Measurements from ENCODE around the gene GTF2E1. TPM values are rescaled to one million over a fixed set of nuclear protein-coding genes. Genes with fewer than 3 reads are reported as not detected.
A peak's percentile ranks its signal among the peaks of the same experiment; 100 is the strongest.

Gene GTF2E1
- polyA plus RNA-seq, 3 donors = 6.1 to 7.9 (median 6.9) TPM

DNA sequence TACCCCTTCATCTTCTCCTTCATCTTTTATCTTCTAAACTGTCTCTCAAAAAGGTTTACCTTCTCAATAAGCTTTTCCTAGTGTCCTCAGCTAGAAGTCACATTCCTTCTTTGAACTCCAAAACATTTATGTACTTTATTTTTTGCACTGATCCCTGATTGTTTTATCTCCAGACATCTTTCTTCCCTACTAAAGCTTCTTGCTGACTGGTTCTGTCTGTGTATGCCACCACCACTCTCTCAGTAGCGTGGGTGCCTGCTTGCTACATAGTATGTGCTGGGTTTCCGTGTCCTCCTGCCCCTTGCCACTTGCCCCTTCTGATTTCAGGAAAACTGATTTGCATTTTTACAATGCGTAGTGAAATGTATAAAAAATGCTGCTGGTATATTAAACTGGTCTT, 24.0 kb downstream of the GTF2E1 start:
- no CpG with 5 or more reads among the region's 3 CpGs for WGBS (ENCODE audit: insufficient coverage)
- H3K4me1 ChIP-seq (ENCODE audit: control insufficient read depth in 1 of 2, insufficient read depth in 2 of 2, low read length in 2 of 2) = no peaks in the 10 kb centered on the region
- TF ChIP-seq, protein P1, sequence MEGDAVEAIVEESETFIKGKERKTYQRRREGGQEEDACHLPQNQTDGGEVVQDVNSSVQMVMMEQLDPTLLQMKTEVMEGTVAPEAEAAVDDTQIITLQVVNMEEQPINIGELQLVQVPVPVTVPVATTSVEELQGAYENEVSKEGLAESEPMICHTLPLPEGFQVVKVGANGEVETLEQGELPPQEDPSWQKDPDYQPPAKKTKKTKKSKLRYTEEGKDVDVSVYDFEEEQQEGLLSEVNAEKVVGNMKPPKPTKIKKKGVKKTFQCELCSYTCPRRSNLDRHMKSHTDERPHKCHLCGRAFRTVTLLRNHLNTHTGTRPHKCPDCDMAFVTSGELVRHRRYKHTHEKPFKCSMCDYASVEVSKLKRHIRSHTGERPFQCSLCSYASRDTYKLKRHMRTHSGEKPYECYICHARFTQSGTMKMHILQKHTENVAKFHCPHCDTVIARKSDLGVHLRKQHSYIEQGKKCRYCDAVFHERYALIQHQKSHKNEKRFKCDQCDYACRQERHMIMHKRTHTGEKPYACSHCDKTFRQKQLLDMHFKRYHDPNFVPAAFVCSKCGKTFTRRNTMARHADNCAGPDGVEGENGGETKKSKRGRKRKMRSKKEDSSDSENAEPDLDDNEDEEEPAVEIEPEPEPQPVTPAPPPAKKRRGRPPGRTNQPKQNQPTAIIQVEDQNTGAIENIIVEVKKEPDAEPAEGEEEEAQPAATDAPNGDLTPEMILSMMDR (IDR thresholded peaks at IDR 0.05) = no peak
- intact Hi-C loops (cut with micrococcal nuclease) = no loop called here
- peaks cover 12 to 14% of the 10 kb centered on the region in 2 donors for H3K36me3 ChIP-seq (replicated peaks in 1 of 2; ENCODE audit: control insufficient read depth in 1 of 2, insufficient read depth in 2 of 2, low read length in 2 of 2)
- Mint-ChIP-seq H3K4me1 (peaks cover 3% of the 10 kb centered on the region), H3K4me3 (no peak overlapping the region), H3K27me3 (ENCODE audit: low read depth in 3 of 3) (peaks cover 0 to 2% (median 0%) of the 10 kb centered on the region in 3 donors), H3K9me3 (no peaks in the 10 kb centered on the region), H3K36me3 (peaks cover 15 to 22% of the 10 kb centered on the region in 2 donors), H3K27ac (peak overlapping the region in 2 of 7 donors; percentile 3 to 46)
- H3K9me3 ChIP-seq (replicated peaks in 1 of 2; ENCODE audit: control insufficient read depth in 1 of 2, insufficient read depth in 1 of 2, low read length in 2 of 2) = no peaks in the 10 kb centered on the region
- H2AFZ ChIP-seq (ENCODE audit: insufficient read depth, low read depth, low read length, poor library complexity, severe bottlenecking) = no peak overlapping the region
- no peak overlapping the region for H3K9ac ChIP-seq (ENCODE audit: insufficient read depth, low read length, poor library complexity, severe bottlenecking)
- peaks cover 38% of the 10 kb centered on the region for H3K79me2 ChIP-seq (ENCODE audit: insufficient read depth, low read length)
- no peak for DNase-seq
- H3K27me3 ChIP-seq (ENCODE audit: control insufficient read depth in 2 of 2, insufficient read depth in 2 of 2, low read length in 2 of 2) = no peaks in the 10 kb centered on the region
- H4K20me1 ChIP-seq (ENCODE audit: insufficient read depth, low read length) = peaks cover 51% of the 10 kb centered on the region
- no peak overlapping the region for H3K4me3 ChIP-seq (replicated peaks in 1 of 3; ENCODE audit: low read depth in 2 of 3, low read length in 3 of 3)
- H3K27ac ChIP-seq (ENCODE audit: low read depth in 1 of 2, low read length in 2 of 2) = no peak overlapping the region
- H3K4me2 ChIP-seq (replicated peaks; ENCODE audit: extremely low read depth, low read length, poor library complexity, severe bottlenecking) = no peak overlapping the region

DNA sequence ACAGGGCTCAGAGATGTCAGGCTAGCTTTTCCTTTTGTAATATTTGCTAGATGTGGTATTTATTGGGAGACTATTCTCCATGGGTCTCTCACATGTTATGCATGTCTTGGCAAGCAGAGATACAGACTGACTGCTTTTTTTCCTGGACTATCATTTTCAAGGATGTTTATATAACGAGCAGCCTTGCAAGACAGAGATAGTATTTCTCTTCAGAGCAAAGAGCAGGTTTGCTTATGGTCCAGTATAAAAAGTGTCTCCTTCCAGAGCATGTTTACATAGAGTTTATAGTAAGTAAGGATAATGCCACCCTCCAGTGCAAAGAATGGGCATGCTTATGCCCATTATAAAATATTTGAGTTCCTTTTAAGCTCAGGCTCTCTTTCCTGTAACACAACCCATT, 24.6 kb downstream of the GTF2E1 start:
- Histone ChIP-seq H2AFZ (ENCODE audit: insufficient read depth, low read depth, low read length, poor library complexity, severe bottlenecking) (no peak overlapping the region), H3K4me2 (replicated peaks; ENCODE audit: extremely low read depth, low read length, poor library complexity, severe bottlenecking) (no peak overlapping the region), H3K4me3 (replicated peaks in 1 of 3; ENCODE audit: low read depth in 2 of 3, low read length in 3 of 3) (no peak overlapping the region), H3K27ac (ENCODE audit: low read depth in 1 of 2, low read length in 2 of 2) (no peak overlapping the region), H3K9ac (ENCODE audit: insufficient read depth, low read length, poor library complexity, severe bottlenecking) (no peak overlapping the region), H3K4me1 (ENCODE audit: control insufficient read depth in 1 of 2, insufficient read depth in 2 of 2, low read length in 2 of 2) (no peaks in the 10 kb centered on the region), H3K9me3 (replicated peaks in 1 of 2; ENCODE audit: control insufficient read depth in 1 of 2, insufficient read depth in 1 of 2, low read length in 2 of 2) (no peaks in the 10 kb centered on the region), H4K20me1 (ENCODE audit: insufficient read depth, low read length) (peaks cover 51% of the 10 kb centered on the region), H3K36me3 (replicated peaks in 1 of 2; ENCODE audit: control insufficient read depth in 1 of 2, insufficient read depth in 2 of 2, low read length in 2 of 2) (peaks cover 18% of the 10 kb centered on the region in 2 donors), H3K79me2 (ENCODE audit: insufficient read depth, low read length) (peaks cover 38% of the 10 kb centered on the region), H3K27me3 (ENCODE audit: control insufficient read depth in 2 of 2, insufficient read depth in 2 of 2, low read length in 2 of 2) (no peaks in the 10 kb centered on the region)
- H3K27me3 Mint-ChIP-seq (ENCODE audit: low read depth in 3 of 3) = peaks cover 0 to 2% (median 0%) of the 10 kb centered on the region in 3 donors
- no peak for DNase-seq
- H3K4me3 Mint-ChIP-seq = no peak overlapping the region
- peaks cover 18 to 23% of the 10 kb centered on the region in 2 donors for H3K36me3 Mint-ChIP-seq
- H3K27ac Mint-ChIP-seq = no peak overlapping the region
- H3K4me1 Mint-ChIP-seq = peaks cover 3% of the 10 kb centered on the region
- H3K9me3 Mint-ChIP-seq = no peaks in the 10 kb centered on the region
- TF ChIP-seq, protein P1 (IDR thresholded peaks at IDR 0.05) = no peak
- intact Hi-C loops (cut with micrococcal nuclease) = no loop called here
- 80% methylated on average over 1 of the region's 1 CpG for WGBS (ENCODE audit: insufficient coverage)

Measured in CD14-positive monocyte (primary cell).